NCI-H2196 treated with DMSO at 0.1 percent for 48 hours (cell line): ENCODE measurements around the gene AFDN.
"Not testable (repeated sequence)": the region's sequence is repeated elsewhere in the genome, so short reads cannot be mapped to it uniquely, and the experiment has no call there.

Source experiments
- DNase-seq: peaks from one replicate; lab custom pipeline; 2025; ENCODE audit not compliant: unreplicated experiment; lab: John Stamatoyannopoulos, UW

The AFDN gene

GRCh38 chr6:167990016-167990945, 163.6 kb downstream of the AFDN start:
- DNase-seq, result no peak

DNA sequence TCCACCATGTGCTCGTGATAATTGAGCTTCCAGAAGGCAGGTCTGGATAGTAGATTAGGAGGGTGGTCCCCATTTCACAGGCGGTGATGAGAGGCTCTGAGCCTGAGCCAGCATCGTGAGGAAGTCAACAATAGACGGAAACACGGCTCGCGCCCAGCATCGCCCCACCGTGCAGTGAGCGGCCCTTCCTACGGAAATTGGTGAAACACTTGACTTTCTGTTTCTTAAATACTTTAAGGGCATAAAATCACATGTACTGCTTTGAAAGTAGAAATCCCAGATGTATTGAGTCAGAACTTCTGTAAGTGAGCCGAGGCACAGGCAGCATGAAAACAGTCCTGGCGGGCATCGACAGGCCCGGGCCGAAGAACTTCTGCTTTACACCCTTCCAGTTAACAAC, 166.5 kb downstream of the AFDN start:
- DNase-seq, result no peak

- DNase-seq, result no peak
These were observed 167.1 kb downstream of the AFDN start for GRCh38 chr6:167993831-167994230.

GRCh38 chr6:167995302-167995701, 168.6 kb downstream of the AFDN start:
- DNase-seq, result no peak

DNA sequence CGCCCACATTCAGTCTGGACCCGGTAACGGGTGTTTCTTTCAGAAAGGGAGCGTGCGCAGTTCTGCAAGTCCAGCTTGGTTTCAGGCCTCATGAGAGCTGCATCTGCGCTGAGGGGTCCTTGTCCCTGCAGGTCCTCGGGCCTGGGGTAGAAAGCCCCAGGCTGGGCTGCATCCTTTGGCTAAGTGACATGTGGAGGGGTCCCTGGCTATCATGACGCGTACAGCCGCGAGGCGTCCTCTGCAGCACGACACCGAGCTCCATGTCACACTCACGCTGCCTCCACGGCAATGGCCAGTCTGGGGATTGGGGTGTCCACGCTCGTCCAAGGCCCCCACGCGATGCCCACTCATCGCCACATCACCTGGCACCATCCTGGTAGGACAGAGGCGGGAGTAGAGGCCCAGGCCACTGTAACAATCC, 169.0 kb downstream of the AFDN start:
- DNase-seq, result no peak

GRCh38 chr6:167996424-167997199, 169.9 kb downstream of the AFDN start:
- no peak for DNase-seq

- no peak for DNase-seq
These were observed 170.9 kb downstream of the AFDN start, which contains the start of gene KIF25 for GRCh38 chr6:167997642-167998041. Gene KIF25, plus strand, starts transcription at chr6:167997671. Its CDS starts 31,915 bp downstream, at chr6:168029586.

GRCh38 chr6:167998215-167998614, 171.5 kb downstream of the AFDN start:
- no peak for DNase-seq

DNA sequence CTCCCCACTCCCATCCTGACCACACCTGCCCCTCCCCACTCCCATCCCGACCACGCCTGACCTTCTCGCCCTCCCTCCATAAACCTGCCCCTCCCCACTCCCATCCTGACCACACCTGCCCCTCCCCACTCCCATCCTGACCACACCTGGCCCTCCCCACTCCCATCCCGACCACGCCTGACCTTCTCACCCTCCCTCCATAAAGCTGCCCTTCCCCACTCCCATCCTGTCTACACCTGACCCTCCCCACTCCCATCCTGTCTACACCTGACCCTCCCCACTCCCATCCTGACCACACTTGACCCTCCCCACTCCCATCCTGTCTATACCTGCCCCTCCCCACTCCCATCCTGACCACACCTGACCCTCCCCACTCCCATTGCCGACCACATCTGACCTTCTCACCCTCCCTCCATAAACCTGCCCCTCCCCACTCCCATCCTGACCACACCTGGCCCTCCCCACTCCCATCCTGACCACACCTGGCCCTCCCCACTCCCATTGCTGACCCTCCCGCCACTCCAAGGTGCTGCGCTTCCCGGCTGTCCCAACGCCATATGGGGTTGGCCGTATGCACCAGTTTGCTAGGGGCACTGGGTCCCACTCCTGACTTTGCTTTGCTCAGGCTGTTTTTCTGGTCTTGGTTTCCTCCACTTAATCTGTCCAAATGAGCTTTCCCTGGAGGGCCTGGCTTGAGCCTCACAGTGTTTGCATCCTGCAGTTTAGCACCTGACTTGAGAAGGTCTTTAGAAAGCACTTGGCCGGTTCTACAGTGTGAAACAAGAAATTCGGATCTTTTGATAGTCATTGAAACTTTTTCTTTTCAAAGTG, 173.7 kb downstream of the AFDN start:
- no peak for DNase-seq

DNA sequence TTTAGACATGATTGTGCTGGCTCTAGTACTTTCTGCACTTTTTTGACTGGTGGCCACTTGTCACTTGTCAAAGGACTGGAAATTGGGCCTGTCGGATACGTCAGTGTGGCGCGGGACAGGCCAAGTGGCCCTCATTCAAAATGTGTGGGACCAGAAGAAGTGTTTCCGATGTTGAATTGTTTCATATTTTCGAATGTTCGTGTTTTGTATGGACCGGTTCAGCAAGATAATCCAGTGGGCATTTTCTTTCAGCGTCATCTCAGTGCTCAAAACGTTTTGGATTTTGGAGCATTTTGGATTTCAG, 174.3 kb downstream of the AFDN start:
- DNase-seq, result no peak

- not testable (repeated sequence) for DNase-seq
These were observed 174.8 kb downstream of the AFDN start for GRCh38 chr6:168001514-168001913.

- DNase-seq, result no peak
These were observed 176.1 kb downstream of the AFDN start for GRCh38 chr6:168002804-168003203.

GRCh38 chr6:168004023-168004422, 177.3 kb downstream of the AFDN start:
- DNase-seq, result no peak

- DNase-seq, result no peak
These were observed 178.2 kb downstream of the AFDN start for GRCh38 chr6:168004945-168005344.

DNA sequence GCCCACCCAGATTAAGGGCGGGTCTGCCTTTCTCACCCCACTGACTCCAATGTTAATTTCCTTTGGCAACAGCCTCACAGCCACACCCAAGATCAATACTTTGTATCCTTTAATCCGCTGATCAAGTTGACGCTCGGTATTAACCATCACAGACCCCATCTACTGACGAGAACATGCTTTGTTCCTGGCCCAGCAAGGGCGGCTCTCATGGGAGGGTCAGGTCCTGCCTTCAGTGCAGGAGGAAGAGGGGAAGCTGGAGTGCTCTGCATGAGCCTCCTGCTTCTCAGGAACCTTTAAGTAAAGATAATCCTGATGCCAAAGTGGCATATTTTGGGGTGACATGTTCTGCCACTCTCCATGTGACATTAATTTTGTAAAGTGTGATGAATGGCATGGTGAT, 179.1 kb downstream of the AFDN start:
- DNase-seq, result no peak

DNA sequence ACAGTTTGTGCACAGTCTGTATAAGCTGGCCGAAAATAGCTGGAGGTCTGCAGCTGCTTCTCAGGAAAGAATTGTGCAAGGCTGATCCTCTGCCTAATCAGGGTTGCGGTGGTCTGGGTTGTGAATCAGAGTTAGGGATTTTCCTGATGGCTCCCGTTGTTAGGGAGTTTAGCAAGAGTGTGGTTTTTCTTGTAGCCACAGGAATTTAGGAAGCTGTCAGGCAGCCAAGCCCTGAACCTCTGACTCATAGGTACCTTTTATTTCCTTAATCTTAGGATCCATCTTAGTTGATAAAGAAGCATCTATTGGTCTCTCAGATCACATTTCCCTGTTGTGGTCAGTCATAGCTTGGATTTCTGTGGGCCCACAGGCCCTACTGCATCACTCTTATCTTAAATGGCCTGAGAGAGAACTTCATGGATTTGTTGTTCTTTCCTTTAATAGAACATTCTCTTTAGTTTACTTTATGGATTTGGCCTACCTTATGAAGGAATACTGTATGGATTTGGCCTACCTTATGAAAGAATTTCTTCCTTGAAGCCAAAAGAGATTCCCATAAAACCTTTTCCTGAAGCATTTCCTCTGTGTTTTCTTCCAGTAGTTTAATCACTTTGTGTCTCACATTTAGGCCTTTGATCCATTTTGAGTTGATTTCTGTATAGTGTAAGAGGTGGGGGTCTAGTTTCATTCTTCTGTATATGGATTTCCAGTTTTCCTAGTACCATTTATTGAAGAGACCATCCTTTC, 181.1 kb downstream of the AFDN start:
- peak; percentile 29 for DNase-seq

- DNase-seq, result no peak
These were observed 182.6 kb downstream of the AFDN start for GRCh38 chr6:168009331-168009730.

DNA sequence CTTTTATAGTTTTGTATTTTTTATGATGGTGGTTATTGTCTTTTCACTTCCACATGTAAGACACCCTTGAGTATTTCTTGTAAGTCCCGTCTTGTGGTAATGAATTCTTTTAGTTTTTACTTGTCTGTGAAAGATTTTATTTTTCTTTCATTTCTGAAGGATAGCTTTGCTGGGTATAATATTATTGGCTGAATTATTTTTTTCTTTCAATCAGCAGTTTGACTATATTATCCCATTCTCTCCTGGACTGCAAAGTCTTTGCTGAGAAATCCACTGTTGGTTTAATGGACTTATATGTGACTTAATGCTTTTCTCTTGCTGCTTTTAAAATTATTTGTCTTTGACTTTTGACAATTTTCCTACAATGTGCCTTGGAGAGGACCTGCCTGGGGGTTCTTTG, 184.6 kb downstream of the AFDN start:
- no peak for DNase-seq

DNA sequence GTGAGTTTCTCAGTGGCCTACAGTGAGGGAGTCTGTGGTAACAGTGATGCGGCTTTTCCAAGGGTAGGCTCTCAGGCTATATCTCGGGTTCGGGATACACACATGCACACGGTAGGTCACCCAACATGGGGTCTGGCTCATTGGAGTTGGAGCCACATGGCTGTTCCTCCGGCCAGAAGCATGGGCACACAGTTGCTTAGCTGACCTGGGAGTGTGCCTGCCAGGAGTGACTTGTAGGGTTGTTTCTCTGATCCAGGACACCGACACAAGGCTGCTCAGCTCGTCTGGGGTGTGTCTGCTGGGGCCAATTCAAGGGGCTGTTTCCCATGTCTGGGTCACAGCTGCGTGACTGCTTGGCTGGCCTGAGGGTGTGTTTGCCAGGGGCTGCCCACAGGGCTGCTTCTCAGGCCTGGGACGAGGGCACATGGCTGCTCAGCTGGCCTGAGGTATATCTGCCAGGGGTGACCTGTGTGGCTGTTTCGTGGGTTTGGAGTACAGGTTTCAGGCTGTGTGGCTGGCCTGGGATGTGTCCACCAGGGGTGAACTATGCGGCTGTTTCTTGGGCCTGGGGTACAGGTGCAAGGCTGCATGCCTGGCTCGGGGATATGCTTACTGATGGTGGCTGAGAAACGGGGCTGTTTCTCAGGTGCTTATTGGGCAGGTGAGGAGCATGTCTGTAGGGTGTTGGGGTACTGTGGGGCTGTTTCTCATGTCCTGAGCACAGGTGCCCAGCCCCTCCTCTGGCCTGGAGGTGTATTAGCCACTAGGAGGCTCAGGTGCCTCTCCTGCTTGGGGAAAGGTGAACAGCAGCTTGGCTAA, 185.9 kb downstream of the AFDN start:
- no peak for DNase-seq
